ENCODE results near the gene HSD17B12.

- TF ChIP-seq CTCF (IDR thresholded peaks at IDR 0.05) (no peak), POLR2A (IDR thresholded peaks at IDR 0.05) (no peak)
Measured at GRCh38 chr11:43681401-43681942, 934 bp downstream of the HSD17B12 start.
